Endothelial cell of umbilical vein (primary cell): ENCODE measurements around the gene BPGM.

Experiments used
- CTCF ChIP-seq, 2 donors: IDR thresholded peaks; 1 replicate in 1 of 2; 2 replicates in 1 of 2; pipeline ENCODE4 v1.5.1; 2011; ENCODE audit warnings: low read length in 2 of 2, mild to moderate bottlenecking in 2 of 2, moderate library complexity in 2 of 2, control low read depth in 1 of 2, inconsistent platforms in 1 of 2, low read depth in 1 of 2; ENCODE audit not compliant: insufficient read depth in 1 of 2; ENCODE audit errors: extremely low read depth in 1 of 2
- EZH2 ChIP-seq: IDR thresholded peaks from 2 replicates; pipeline ENCODE4 v1.6.1; 2012; ENCODE audit warnings: borderline replicate concordance, low read depth, mild to moderate bottlenecking, moderate library complexity, low read length, inconsistent platforms; ENCODE audit not compliant: severe bottlenecking
- GATA2 ChIP-seq: IDR thresholded peaks from 2 replicates; pipeline ENCODE4 v1.7.0; 2011; ENCODE audit warnings: low read depth, mild to moderate bottlenecking, moderate library complexity, mixed read lengths, low read length; ENCODE audit not compliant: insufficient read length, insufficient read depth
- JUN ChIP-seq: IDR thresholded peaks from 2 replicates; pipeline ENCODE4 v1.6.1; 2011; ENCODE audit warnings: borderline replicate concordance, low read depth; ENCODE audit not compliant: insufficient read length, insufficient read depth
- MAX ChIP-seq: IDR thresholded peaks from 2 replicates; pipeline ENCODE4 v1.6.1; 2011; ENCODE audit not compliant: insufficient read depth, insufficient read length
- MYC ChIP-seq: IDR thresholded peaks from one replicate; pipeline ENCODE4 v1.6.1; 2011; ENCODE audit warnings: mild to moderate bottlenecking, low read depth, low read length
- POLR2A ChIP-seq: IDR thresholded peaks from 2 replicates; pipeline ENCODE4 v1.6.1; 2012; ENCODE audit warnings: low read depth, mild to moderate bottlenecking, control low read depth, low read length
- POLR2AphosphoS5 ChIP-seq: IDR thresholded peaks from 2 replicates; pipeline ENCODE4 v1.6.1; 2012; ENCODE audit warnings: low read depth, mild to moderate bottlenecking, control low read depth, low read length, moderate library complexity; ENCODE audit not compliant: insufficient read depth

DNA sequence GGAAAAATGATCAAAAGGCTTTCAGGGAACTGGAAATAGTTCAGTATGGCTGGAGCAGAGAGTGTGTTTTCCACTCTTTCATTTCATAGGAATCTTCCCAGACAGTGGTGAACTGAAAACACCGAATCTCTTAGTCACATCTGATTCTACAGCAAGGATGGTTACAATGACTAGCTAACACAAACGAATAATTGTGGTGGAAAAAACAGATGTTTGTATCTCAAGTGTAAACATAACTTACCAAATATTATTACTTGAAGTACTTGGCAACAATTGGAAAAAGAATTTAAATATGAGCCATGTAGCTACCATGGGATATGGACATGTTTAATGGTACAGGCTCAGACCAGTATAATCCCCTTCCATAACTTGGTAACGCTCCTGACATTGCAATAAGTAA, 21.1 kb upstream of the BPGM start:
- no peak for TF ChIP-seq CTCF (IDR thresholded peaks at IDR 0.05; ENCODE audit: extremely low read depth in 1 of 2, insufficient read depth in 1 of 2, low read depth in 1 of 2, low read length in 2 of 2)
- no peak for TF ChIP-seq POLR2AphosphoS5
- no peak for TF ChIP-seq JUN
- no peak for TF ChIP-seq EZH2
- TF ChIP-seq POLR2A, result no peak
- no peak for TF ChIP-seq MYC
- no peak for TF ChIP-seq GATA2
- TF ChIP-seq MAX, result no peak
